Mucosa of rectum (tissue), 2 donors: ENCODE data around the gene ARHGAP33.
"Not testable (repeated sequence)": the region's sequence is repeated elsewhere in the genome, so short reads cannot be mapped to it uniquely, and the experiment has no call there.

Experiments used
- H3K27ac ChIP-seq, 2 donors: one replicate each; pipeline ENCODE4 v1.7.0; 2013; ENCODE audit warnings: inconsistent platforms in 2 of 2, low read depth in 2 of 2, low read length in 2 of 2
- H3K27me3 ChIP-seq, 2 donors: one replicate each; pipeline ENCODE4 v1.7.0; 2013; ENCODE audit warnings: low read length in 2 of 2; ENCODE audit not compliant: control insufficient read depth in 2 of 2, insufficient read depth in 2 of 2
- H3K36me3 ChIP-seq, 2 donors: one replicate each; pipeline ENCODE4 v1.7.0; 2013; ENCODE audit warnings: low read length in 2 of 2; ENCODE audit not compliant: control insufficient read depth in 2 of 2, insufficient read depth in 2 of 2
- H3K4me1 ChIP-seq, 2 donors: one replicate each; pipeline ENCODE4 v1.7.0; 2013; ENCODE audit warnings: low read length in 2 of 2, mild to moderate bottlenecking in 1 of 2; ENCODE audit not compliant: control insufficient read depth in 2 of 2, insufficient read depth in 2 of 2
- H3K4me3 ChIP-seq, 2 donors: one replicate each; pipeline ENCODE4 v1.7.0; 2013; ENCODE audit warnings: low read length in 2 of 2
- H3K9ac ChIP-seq, 2 donors: one replicate each; pipeline ENCODE4 v1.7.0; 2013; ENCODE audit warnings: low read length in 2 of 2, low read depth in 1 of 2, mild to moderate bottlenecking in 1 of 2
- H3K9me3 ChIP-seq, 2 donors: one replicate each; pipeline ENCODE4 v1.7.0; 2013; ENCODE audit warnings: low read length in 2 of 2; ENCODE audit not compliant: control insufficient read depth in 2 of 2
- donor health status: healthy.
- donor health status: Normal muscosa, but diverticular disease.

Gene ARHGAP33

DNA sequence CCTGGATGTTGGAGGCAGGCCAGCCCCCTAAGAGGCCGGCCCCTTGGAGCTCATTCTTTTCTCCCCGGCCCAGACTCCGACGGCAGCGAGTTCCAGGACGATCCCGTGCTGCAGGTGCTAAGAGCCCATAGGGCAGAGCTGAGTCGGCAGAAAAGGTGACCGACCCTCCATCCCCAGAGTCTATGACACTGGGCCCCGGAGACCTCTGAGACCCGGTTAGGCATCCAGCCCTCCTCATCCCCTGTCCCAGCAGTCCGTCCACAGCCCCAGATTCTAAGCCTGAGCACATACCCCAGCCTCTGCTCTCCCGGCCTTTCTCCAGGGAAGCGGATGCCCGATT is 7.3 kb upstream of the ARHGAP33 start:
- Histone ChIP-seq H3K27ac (no peak overlapping the region), H3K4me3 (no peak overlapping the region)

DNA sequence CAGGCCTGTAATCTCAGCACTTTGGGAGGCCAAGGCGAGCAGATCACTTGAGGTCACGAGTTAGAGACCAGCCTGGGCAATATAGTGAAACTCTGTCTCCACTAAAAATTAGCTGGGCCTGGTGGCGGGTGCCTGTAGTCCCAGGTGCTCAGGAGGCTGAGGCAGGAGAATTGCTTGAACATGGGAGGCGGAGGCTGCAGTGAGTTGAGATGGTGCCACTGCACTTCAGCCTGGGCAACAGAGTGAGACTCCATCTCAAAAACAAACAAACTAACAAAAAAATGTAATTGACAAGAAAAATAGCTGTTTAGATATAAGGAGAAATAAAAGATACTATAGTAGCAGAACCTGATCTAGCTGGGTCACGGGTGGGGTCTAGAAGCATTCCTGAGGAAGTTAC is 3.0 kb upstream of the ARHGAP33 start:
- H3K9me3 ChIP-seq, H3K4me3 ChIP-seq, H3K27ac ChIP-seq, H3K4me1 ChIP-seq, H3K9ac ChIP-seq, H3K36me3 ChIP-seq, H3K27me3 ChIP-seq: not testable (repeated sequence)

More for the DNA sequence above, 7.3 kb upstream of the ARHGAP33 start:
- H3K36me3 ChIP-seq: peaks cover 6 to 14% of the 10 kb centered on the region in 2 donors
- no peaks in the 10 kb centered on the region for H3K4me1 ChIP-seq
- no peak overlapping the region for H3K9ac ChIP-seq
- H3K27me3 ChIP-seq: no peaks in the 10 kb centered on the region
- no peaks in the 10 kb centered on the region for H3K9me3 ChIP-seq

DNA sequence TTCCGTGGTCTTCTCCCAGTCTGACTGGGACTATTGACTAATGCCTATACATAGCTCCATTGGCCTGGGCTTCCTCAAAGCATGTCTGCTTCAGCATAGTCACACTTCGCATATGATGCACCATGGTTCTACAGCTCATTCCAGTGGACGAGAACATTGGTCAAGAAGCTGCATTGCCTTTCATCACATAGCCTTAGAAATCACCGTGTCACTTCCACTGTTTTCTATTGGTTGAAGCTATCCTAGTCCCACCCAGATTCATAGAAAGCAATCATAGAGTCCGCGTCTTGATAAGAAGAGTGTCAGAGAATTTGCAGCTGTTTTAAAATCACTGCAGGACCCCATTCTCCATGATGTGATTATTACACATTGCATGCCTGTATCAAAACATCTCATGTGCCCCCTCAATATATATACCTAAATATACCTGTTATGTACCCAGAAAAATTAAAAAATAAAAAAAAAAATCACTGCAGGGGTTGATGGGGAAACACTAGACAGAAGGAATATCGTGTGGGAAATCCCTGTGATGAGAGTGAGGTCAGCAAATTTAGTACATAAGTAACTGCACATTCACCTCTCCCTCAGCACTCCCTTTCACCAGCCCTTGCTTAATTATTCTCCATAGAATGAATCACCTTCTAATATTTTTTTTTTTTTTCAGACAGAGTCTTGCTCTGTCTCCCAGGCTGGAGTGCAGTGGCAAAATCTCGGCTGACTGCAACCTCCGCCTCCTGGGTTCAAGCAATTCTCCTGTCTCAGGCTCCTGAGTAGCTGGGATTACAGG is 2.2 kb upstream of the ARHGAP33 start:
- Histone ChIP-seq H3K9ac (no peak overlapping the region), H3K4me3 (no peak overlapping the region), H3K4me1 (peaks cover 4 to 7% of the 10 kb centered on the region in 2 donors), H3K36me3 (peaks cover 0 to 3% of the 10 kb centered on the region in 2 donors), H3K27ac (no peak overlapping the region), H3K9me3 (no peaks in the 10 kb centered on the region), H3K27me3 (no peaks in the 10 kb centered on the region)

DNA sequence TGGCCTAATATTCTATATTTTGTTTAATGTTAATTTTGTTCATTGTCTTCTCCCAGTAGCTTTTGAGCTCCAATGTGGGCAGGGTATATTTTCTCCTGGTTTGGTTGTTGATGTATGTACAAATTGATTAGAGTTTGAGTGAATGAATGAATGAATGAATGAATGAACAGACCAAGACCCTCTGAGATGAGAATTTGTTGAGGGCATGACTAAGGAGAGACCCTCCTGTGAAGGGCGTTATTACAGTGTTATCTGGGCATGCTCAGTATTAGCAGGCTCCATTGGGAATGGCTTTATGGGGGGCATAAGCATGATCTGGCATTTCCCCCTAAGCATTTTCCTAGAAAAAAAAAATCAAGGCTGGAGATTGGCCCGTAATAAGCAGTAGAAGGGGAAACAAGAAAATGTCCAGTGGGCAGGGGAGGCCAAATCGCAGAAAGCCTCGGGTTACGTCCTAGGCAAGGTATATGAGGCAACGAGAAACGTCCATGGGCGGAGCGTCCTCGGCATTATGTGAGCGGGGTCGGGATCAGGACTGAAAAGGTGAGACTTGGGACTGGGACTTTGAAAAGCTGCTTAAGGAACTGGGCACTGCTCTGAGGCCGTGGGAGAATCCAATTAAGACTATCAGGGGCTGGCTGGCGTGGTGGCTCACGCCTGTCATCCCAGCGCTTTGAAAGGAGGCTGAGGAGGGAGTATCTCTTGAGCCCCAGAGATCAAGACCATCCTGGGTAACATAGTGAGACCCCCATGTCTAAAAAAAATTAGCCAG is 904 bp upstream of the ARHGAP33 start:
- Histone ChIP-seq H3K9ac (no peak overlapping the region), H3K27me3 (no peaks in the 10 kb centered on the region), H3K4me1 (peaks cover 4 to 7% of the 10 kb centered on the region in 2 donors), H3K9me3 (no peaks in the 10 kb centered on the region), H3K36me3 (peaks cover 0 to 4% of the 10 kb centered on the region in 2 donors), H3K27ac (no peak overlapping the region), H3K4me3 (peak overlapping the region; percentile 56 to 68)

DNA sequence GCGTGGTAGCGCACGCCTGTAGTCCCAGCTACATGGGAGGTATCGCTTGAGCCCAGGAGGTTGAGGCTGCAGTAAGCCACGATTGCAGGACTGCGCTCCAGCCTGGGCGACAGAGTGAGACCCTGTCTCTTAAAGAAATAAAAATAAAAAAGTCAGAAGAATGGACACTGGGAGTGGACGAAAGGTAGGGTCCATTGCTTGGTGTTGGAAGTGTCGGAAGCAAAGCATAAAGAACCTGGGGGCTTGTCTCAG is 392 bp upstream of the ARHGAP33 start:
- Histone ChIP-seq H3K9me3 (no peaks in the 10 kb centered on the region), H3K27ac (no peak overlapping the region), H3K4me3 (peak overlapping the region; percentile 56 to 68), H3K4me1 (peaks cover 4 to 7% of the 10 kb centered on the region in 2 donors), H3K36me3 (peaks cover 0 to 4% of the 10 kb centered on the region in 2 donors), H3K27me3 (no peaks in the 10 kb centered on the region), H3K9ac (no peak overlapping the region)

DNA sequence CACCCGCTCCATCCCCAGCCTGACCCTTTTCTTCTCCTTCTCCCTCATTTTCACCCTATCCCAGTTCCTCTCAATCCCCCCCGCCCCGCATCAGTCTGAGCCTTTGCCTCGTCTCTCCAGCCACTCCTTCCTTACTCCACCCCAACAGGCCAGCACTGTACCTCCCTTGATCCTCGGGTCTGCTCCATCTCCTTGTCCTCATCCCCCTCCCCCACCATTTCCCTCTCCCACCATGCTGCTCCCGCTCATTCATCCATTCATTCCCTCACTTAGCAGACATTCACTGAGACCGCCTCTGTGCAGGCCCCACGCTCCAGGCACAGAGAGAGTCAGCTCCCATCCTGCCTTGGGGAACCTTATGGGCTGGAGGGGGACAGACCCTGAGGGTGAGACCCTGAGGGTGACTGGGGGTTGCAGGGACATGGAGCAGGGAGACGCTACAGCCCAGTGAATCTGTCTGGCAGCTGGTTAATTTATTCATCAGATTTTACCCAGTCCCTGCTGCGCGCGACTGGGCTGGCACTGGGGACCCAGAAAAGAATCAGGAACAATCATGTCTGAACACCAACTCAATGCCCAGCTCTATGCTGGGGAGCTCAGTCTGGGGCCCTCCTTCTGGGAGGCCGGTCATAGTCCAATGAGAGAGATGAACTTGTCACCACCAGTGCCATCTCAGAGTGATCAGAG is 881 bp downstream of the ARHGAP33 start:
- Histone ChIP-seq H3K27ac (no peak overlapping the region), H3K36me3 (peaks cover 0 to 4% of the 10 kb centered on the region in 2 donors), H3K27me3 (no peaks in the 10 kb centered on the region), H3K9ac (peak overlapping the region; percentile 7 to 52), H3K4me1 (peaks cover 4 to 7% of the 10 kb centered on the region in 2 donors), H3K4me3 (peak overlapping the region in 1 of 2 donors; percentile 56), H3K9me3 (no peaks in the 10 kb centered on the region)

DNA sequence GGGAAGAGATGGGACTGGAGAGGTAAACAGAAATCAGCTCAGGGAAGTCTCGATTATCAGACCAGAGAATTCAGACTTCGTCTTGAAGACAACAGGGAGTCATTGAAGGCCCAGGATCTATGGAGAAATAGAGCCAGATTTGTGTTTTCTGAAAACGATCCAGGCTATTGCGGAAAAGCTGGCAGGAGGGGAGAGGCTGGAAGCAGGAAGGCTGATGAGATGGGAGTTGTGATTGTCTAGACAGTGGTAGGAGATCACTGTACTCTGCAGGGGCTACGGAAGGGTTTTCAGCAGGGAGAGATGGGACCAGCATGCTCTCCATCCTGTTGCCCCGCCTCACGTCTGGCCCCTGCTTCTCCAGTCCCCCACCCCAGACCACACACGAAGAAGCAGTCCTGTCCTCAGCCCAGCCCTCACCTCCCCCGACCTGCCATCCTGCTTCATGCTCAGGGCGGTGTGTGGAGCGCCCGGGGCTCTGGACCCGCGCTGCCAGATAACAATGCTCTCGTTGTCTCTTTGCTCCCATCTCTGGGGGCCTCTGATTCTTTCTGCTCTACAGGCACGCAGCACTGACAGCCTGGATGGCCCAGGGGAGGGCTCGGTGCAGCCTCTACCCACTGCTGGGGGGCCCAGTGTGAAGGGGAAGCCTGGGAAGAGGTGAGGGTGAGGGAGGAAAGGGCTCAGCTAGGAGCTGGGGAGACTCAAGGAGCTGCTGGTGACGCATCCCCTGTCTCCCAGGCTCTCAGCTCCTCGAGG is 1.9 kb downstream of the ARHGAP33 start:
- H3K4me3 ChIP-seq: no peak overlapping the region
- H3K9ac ChIP-seq: no peak overlapping the region
- peaks cover 4 to 7% of the 10 kb centered on the region in 2 donors for H3K4me1 ChIP-seq
- H3K36me3 ChIP-seq: peaks cover 3 to 4% of the 10 kb centered on the region in 2 donors
- no peaks in the 10 kb centered on the region for H3K27me3 ChIP-seq
- H3K9me3 ChIP-seq: no peaks in the 10 kb centered on the region
- no peak overlapping the region for H3K27ac ChIP-seq

DNA sequence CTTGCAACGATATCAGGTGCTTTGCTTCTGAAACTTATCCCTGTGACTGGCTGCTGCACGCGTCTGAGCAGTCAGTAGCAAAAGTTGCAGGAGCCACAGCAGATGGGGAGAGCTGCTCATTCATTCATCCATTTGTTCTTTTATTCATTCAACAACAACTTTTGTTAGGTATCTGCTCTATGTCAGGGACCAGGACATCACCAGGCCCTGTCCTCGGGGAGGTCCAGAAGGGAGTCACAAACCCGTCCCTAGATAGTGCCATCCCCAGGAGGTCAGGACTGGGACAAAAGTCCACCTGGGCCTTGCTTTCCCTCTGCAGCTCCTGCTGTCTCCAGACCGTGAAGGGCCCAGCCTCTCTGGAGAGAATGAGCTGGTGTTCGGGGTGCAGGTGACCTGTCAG is 2.6 kb downstream of the ARHGAP33 start:
- Histone ChIP-seq H3K36me3 (peaks cover 3 to 4% of the 10 kb centered on the region in 2 donors), H3K9ac (no peak overlapping the region), H3K4me3 (no peak overlapping the region), H3K4me1 (peaks cover 4 to 7% of the 10 kb centered on the region in 2 donors), H3K9me3 (no peaks in the 10 kb centered on the region), H3K27me3 (no peaks in the 10 kb centered on the region), H3K27ac (no peak overlapping the region)

DNA sequence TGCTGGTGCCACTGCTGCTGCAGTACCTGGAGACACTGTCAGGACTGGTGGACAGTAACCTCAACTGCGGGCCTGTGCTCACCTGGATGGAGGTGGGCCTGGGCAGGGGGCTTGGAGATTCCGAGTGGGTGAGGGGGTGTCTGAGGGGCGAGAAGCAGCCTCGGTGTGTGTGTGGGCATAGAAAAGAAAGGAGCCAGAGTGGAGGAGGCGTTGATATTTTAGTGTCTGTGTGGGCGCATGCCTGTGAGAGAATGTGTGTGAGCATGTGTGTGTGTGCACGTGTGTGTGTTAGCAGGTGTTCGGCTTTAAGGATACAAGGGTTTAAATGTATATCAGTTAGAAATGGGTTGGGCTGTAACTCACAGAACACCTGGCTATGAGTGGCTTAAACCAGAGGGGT is 3.7 kb downstream of the ARHGAP33 start:
- Histone ChIP-seq H3K27ac (no peak overlapping the region), H3K9me3 (no peaks in the 10 kb centered on the region), H3K4me3 (no peak overlapping the region), H3K36me3 (peaks cover 3 to 4% of the 10 kb centered on the region in 2 donors), H3K9ac (no peak overlapping the region), H3K27me3 (no peaks in the 10 kb centered on the region), H3K4me1 (peaks cover 4 to 7% of the 10 kb centered on the region in 2 donors)
